Esophagus muscularis mucosa (tissue), 3 donors: ENCODE data around the gene EZH2.

Experiments
- CTCF ChIP-seq, 3 experiments: fragments of 200-600 bp in 2 of 3; fragments of 450-650 bp in 1 of 3; sonication (generic) in 2 of 3; IDR thresholded peaks; one replicate each; pipeline ENCODE4 v1.5.1; 2017 to 2019; ENCODE audit warnings: antibody characterized with exemption in 3 of 3, mild to moderate bottlenecking in 2 of 3, moderate library complexity in 1 of 3
- POLR2AphosphoS5 ChIP-seq, 2 donors: sonication (generic); formaldehyde crosslinking; IDR thresholded peaks; one replicate each; pipeline ENCODE4 v1.6.1; 2017; ENCODE audit warnings: antibody characterized with exemption in 2 of 2

GRCh38 chr7:148782757-148783456 lies 101.2 kb downstream of the EZH2 start:
- no peak for TF ChIP-seq CTCF (IDR thresholded peaks at IDR 0.05)
- TF ChIP-seq POLR2AphosphoS5 (IDR thresholded peaks at IDR 0.05), result no peak
